ENCODE results near the gene LPAR1.

Gene LPAR1

DNA sequence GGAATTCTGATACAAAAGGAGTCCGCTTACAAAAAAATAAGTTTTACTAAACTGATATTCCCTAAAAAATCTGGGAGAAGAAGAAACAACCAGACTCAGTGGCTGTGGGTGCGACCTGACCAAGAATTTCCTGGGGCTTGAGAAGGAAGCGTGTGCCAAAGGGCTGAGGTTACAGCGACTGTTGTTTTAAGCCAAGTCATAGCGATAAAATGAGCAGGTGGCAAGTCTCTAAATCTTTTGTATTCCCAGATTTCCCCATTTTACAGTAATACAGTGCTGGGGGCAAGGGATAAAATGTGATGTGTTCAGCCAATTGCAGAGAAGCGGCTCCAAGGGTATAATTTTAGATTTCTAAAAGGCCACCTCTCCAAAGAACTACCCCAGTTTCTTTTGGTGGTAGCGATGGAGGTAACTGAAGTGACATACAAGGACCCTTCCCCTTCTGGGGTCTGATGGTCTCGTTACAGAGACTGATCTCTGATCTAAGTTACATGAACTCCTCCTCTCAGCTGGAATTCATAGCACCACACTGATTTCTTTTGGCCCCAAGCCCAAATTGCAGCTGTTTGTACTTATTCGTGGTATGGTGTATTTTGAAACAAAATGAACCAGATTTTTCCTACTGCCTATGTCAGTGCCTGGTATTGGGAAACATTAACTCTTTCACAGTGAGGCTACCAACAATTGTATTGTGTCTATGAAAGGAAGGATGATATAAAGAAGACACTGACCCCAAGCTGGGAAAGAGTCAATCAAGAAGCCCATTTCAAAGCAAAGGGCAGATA lies 41.6 kb downstream of the LPAR1 start:
- peak; percentile 77 for DNase-seq

DNA sequence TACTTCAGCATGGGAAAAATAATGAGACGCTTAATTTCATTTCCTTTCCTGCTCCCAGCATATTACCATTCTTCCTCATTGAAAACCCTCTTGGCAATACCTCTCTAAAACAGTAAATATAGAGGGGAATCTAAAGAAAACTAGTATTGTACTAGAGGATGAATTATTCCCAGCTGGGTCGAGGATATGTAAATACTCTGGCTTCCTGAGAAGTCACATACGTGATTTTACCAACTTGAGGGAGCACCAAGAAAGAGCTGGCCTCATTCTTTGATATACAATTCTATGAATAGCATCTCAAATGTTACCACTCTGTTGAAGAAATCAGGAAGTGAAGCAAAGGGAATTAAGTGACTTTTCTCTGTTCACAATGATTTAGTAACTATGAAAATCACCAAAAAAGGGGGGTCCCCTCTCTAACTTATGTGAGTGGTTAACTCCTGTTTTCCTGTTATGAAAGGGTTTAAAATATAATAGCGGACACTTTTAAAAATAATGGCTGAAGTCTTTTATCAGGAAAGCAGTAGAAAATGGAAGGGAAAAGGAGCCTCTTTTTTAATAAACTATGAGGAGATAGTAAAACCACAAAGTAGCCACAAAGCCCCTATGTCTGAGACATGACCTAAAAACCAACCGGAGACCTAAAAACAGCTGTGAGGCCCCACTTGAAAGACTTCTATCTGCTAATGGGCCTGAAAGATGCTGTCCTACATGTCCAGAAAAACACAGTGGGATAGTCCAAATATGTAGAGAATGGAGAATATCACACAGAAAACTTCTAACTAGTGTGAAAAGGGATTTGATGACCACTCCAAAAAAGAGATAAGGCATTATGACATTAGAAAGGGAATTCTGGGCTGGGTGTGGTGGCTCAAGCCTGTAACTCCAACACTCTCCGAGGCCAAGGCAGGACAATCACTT lies 42.6 kb downstream of the LPAR1 start:
- peak; percentile 44 for DNase-seq

DNA sequence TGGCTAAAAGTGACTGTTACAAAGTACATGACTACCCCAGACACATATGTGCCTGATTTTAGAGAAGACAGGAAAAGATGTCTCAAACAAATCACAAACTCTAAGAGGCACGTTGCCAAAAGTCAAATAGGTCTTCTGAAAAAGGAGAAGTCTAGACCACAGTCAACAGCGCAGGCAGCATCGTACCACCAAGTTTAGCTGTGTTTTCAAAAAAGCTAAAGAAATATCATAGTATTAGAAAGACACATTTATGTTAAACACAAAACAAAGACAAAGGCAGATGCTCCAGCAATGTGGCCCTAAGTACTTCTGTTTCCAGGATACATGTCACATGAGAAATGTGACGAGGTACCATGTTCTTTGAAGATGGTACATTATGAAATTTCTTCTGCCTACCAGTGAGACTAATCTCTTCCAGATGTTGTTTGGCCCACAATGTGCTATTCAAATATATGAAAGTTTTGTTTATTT lies 43.5 kb downstream of the LPAR1 start:
- peak; percentile 35 for DNase-seq

DNA sequence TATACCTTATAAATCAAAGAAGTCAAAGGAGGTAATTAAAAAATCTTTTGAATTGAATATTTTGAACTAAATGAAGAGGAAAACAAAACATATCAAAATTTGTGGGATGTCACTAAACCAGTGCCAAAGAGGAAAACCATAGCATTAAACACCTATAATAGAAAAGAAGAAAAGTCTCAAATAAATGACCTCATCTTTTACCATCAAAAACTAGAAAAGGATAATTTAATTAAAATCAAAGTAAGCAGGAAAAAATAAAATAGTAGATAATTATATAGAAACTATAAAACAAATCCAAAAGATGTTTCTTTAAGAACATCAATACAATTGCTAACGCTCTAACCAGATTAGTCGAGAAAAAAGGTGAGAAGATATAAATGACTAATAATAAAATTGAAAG lies 47.8 kb downstream of the LPAR1 start:
- DNase-seq = no peak

- DNase-seq = no peak
These were observed 51.7 kb downstream of the LPAR1 start for GRCh38 chr9:110986529-110986928.

- DNase-seq = no peak
These were observed 53.3 kb downstream of the LPAR1 start for GRCh38 chr9:110984890-110985437.

- DNase-seq = no peak
These were observed 58.0 kb downstream of the LPAR1 start for GRCh38 chr9:110980261-110980660.

- DNase-seq = no peak
These were observed 58.6 kb downstream of the LPAR1 start for GRCh38 chr9:110979636-110980035.

DNA sequence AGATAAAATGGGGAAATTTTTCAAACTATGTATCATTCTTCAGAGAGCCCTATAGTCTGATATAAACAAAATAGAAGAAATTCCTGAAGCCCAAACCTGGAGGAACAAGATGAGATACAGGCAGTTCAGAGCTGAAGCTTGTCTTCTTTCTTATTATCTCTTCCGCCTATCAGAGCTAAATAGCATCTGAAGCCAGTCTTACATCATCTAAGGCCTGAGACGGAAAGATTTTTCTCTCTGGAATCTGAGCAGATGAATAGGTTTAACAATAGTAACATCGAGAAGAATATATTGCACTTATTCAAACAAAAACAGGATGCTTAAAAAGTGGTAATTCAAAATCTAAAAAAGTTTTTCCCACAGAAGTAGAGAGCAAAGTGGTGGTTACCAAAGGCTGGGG lies 59.8 kb downstream of the LPAR1 start:
- DNase-seq = no peak

- DNase-seq = peak; percentile 82
These were observed 61.0 kb downstream of the LPAR1 start for GRCh38 chr9:110977259-110977709.

- DNase-seq = no peak
These were observed 62.3 kb downstream of the LPAR1 start for GRCh38 chr9:110975969-110976368.

- DNase-seq = no peak
These were observed 63.0 kb downstream of the LPAR1 start for GRCh38 chr9:110975278-110975677.

DNA sequence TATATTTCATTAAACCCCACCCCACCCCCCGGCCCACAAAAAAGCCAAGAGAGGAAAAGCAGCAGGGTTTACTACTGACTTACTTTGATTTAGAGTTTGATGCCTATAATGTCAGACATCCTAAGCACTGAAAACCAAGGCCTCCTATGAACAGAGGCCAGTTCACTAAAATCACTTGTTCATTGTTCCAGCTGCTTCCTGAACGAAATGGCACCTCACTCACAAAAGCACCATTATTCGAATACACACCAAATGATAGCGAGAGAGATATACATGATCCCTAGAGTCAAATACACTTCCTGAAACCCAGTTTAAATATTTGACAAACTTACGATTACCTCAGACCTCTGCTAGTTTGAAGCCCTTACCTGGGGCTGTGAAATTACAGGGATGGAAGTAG lies 66.6 kb downstream of the LPAR1 start:
- DNase-seq = no peak

DNA sequence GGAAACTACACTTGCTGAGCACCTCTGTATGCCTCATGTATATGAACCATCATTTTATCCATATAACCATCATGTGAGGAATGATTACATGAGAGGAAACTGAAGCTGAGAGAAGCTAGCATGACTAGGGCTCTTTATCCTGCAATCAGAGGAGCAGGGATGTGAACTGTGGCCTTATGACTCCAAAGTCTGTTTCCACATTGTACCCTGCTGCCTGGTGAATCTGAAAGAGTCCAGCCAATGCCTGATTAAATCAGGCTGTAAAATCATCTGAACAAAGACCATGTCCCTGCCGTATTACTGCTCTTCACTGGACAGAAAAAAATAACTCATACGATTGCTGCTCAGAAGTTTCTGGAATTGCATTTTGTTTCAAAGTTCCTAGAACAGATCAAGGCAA lies 67.0 kb downstream of the LPAR1 start:
- no peak for DNase-seq

GRCh38 chr9:110969971-110970386 lies 68.3 kb downstream of the LPAR1 start:
- peak; percentile 94 for DNase-seq

GRCh38 chr9:110968096-110968495 lies 70.2 kb downstream of the LPAR1 start:
- no peak for DNase-seq

GRCh38 chr9:110967196-110967595 lies 71.1 kb downstream of the LPAR1 start:
- DNase-seq = no peak

DNA sequence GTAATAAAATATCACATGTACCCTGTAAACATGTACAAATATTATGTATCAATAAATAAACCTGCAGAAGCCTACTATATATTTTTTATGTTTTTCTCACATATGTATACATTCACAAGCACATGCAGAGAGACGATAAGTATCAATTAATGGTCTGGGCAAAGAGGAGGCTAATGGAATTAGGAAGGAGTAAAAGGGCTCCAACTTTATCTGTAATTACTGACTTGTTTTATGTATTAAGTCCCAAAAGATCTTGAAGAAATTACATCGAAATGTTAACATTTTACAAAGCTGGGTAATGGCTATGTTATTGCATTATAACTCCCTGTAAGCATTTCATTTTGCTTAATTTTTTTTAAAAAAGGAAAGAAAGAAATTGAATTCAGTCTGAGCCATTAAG lies 78.0 kb downstream of the LPAR1 start:
- DNase-seq = no peak

DNA sequence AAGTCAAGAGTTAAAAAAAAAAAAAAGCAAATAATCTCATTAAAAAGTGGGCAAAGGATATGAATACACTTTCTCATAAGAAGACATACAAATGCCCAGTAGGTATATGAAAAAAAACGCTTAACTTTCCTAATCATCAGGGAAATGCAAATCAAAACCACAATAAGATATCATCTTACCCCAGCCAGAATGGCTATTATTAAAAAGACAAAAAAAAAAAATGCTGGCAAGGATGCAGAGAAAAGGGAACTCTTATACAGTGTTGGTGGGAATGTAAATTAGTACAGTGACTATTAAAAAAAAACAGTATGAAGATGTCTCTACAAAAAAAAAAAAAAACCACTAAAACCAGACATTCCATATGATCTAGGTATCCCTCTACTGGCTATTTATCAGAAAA lies 79.4 kb downstream of the LPAR1 start:
- DNase-seq = no peak

GRCh38 chr9:110954822-110955291 lies 83.4 kb downstream of the LPAR1 start:
- DNase-seq = peak; percentile 44

DNA sequence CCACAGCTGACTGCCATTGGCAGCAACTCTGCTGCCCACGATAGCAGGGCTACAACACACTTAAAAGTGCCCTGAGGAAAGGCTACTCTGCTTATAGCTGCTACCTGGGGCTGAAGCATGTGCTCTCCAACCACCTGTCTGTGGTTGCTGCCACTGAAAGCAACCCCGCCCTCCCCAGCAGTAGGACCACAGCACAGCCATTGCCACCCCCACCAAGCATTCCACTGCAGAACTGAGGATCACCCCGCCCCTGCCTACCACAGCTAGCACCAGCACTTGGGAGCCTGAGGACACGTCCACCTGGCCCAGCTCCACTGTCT lies 85.8 kb downstream of the LPAR1 start:
- no peak for DNase-seq

DNA sequence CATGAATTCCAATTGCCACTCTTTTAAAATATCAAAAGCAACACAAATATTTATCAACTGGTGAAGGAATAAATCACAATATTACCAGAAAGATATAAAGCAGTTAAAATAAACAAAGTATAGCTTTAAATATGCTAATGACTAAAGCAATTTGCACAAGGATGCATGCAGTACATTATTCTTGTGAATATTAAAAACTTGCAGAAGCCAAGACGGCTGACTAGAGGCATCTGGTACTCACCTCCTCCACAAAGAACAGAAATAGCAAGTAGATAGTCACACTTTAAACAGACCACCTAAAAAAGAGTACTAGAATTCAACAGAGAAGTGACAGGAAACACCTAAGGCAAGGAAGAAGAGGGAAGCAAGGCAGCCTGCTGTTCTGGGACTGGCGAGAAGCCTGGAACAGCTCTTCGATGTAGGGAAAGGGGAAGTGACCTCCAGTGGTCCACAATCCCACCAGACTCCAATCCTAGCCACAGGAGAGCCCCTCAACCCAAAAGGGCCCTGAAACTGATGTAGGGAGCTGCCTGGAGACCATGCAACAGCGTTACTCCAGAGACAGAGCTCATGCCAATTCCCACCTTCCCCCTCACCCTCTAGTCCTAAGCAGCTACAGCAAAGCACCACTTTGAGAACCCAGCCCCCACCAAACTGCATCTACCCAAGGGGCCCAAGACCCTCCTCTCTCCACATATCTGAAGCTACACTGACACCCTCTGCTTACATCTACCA lies 86.3 kb downstream of the LPAR1 start:
- peak; percentile 31 for DNase-seq
